Astrocyte of the cerebellum (primary cell): Measurements from ENCODE around the gene SREBF1.

Source experiments
- DNase-seq: peaks from one replicate; pipeline ENCODE4 v3.0.0-alpha.2; 2011; ENCODE audit warnings: low read depth
- H3K4me3 ChIP-seq: 2 replicates; pipeline ENCODE4 v1.5.1; 2011; ENCODE audit warnings: mild to moderate bottlenecking, low read depth, low read length, moderate library complexity
- in situ Hi-C: cut with HindIII; loops from 2 replicates; pipeline ENCODE4 v1.10.0; 2017; ENCODE audit warnings: low sequenced_read_pairs
- TF ChIP-seq, protein P1 (sequence below): IDR thresholded peaks from 2 replicates; pipeline ENCODE4 v1.5.1; 2012; ENCODE audit warnings: low read length, low read depth, moderate library complexity, mild to moderate bottlenecking; ENCODE audit errors: missing control alignments

SREBF1 gene

DNA sequence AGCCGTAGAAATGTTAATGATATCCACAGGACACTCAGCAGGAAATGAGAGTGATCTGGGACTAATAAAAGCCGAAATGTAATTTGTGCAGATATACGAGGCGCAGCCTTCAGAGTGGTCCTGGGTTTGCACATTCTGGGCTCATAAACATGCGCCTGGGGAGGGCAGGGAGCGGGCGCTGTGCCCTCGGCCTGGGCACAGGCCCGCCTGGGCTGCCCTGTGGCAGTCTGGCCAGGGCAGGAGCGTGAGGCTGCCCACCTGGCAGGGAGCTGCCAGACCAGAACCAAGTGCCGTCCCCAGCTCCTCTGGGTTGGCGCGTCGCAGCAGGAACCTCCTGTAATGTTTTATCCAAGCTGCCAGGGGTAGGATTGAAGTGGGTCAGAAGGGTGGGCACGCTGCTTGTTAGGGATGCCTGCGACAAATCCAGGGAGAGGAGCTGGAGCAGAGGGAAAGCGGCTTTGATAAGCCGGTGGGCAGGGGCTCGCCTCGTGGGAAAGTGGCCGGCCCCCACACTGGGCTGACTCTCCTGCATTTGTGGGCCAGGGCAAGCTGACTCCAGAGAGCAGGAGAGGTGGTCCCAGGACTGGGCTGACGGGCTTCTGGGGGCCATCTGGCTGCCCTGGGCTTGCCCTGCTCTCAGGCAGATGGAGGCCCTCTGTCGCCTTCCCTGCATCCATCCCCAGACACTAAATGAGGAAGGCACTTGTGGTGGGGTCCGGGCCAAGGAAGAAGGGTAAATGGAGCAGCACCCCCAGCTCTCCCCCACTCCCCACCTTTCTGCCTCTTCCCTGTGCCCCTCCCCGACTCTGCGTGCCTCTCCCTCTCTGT, 45.9 kb downstream of the SREBF1 start:
- in situ Hi-C loops = no loop called here
- TF ChIP-seq, protein P1, sequence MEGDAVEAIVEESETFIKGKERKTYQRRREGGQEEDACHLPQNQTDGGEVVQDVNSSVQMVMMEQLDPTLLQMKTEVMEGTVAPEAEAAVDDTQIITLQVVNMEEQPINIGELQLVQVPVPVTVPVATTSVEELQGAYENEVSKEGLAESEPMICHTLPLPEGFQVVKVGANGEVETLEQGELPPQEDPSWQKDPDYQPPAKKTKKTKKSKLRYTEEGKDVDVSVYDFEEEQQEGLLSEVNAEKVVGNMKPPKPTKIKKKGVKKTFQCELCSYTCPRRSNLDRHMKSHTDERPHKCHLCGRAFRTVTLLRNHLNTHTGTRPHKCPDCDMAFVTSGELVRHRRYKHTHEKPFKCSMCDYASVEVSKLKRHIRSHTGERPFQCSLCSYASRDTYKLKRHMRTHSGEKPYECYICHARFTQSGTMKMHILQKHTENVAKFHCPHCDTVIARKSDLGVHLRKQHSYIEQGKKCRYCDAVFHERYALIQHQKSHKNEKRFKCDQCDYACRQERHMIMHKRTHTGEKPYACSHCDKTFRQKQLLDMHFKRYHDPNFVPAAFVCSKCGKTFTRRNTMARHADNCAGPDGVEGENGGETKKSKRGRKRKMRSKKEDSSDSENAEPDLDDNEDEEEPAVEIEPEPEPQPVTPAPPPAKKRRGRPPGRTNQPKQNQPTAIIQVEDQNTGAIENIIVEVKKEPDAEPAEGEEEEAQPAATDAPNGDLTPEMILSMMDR = no peak
- no peak overlapping the region for H3K4me3 ChIP-seq
- DNase-seq = no peak

DNA sequence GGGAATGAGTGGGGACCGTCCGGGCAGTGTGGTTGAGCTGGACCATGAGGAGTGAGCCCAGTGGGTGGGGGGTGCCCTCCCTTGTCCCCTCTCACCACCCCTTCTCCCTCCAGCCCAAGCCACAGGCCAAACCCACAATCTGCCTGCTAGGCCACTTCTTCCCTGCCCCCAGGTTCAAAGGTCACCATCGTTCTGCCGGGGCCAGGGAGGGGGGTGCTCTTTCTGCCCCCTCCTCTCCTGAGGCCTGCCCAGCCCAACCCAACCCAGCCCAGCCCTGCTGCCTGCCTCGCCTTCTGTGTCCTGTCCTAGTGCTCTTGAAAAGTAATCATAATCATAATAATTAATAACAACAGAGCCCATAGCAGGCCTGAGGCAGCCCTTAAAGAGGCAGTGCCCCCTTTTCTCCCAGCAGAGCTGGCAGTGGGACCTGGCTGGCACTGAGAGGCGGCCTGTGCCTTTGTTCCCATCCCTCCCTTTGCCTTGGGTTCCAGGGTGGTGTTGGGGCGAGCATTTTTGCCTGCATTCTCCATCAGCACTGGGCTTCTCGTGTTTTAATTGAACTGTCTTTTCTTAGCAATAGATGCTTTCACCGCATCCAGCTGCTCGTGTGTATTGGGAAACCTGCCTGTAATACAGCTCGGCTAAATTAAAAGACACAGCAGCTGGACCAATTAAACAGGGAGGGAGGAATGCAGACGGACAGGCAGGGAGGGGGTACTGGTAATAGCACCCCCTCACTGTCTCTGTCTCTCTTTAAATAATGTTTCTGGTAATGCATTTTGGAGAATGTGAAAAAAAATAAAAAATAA, 46.8 kb downstream of the SREBF1 start:
- in situ Hi-C loops = no loop called here
- no peak overlapping the region for H3K4me3 ChIP-seq
- DNase-seq = no peak
- TF ChIP-seq, protein P1 = no peak

DNA sequence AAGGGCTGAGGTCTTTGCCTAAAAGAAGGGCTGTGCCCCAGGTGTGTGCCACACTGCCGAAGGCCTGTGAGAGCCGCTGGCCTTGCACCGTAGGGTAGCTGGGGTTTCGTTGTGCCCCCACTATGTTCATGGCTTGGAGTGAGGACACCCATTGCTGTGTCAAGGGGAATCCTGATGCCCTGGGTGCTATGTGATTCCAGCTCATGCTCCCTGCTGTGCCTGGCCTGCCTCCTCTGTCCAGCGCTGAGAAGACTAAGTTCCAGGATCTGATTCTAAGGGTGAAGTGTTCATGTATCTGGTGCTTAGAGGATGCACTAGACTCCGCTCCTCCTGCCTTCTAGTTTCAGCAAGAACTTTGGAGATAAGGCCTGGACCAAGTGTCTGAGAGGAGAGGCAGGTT, 47.4 kb downstream of the SREBF1 start:
- no peak overlapping the region for H3K4me3 ChIP-seq
- in situ Hi-C loops = no loop called here
- TF ChIP-seq, protein P1 = no peak
- no peak for DNase-seq

DNA sequence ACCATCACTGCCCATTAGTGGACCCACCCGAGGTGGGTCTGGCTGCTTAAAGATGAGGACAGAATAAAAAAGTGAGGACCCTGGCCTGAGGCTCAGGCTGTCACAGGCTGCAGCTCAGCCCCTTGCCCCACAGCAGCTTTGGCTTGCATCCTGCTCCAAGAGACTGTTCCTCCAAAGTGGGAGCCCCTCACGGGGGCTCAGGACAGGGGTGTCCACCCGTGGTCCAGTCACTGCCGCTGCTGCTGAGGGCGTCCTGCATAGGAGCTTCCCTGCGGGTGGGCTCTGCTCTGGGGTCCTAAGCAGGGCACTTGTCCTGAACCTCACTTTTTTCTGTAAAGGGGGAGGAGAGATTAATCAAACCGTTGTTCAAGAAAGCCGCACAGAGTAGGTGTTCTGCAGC, 47.8 kb downstream of the SREBF1 start:
- no peak for DNase-seq
- in situ Hi-C loops = no loop called here
- H3K4me3 ChIP-seq = no peak overlapping the region
- TF ChIP-seq, protein P1 = no peak

DNA sequence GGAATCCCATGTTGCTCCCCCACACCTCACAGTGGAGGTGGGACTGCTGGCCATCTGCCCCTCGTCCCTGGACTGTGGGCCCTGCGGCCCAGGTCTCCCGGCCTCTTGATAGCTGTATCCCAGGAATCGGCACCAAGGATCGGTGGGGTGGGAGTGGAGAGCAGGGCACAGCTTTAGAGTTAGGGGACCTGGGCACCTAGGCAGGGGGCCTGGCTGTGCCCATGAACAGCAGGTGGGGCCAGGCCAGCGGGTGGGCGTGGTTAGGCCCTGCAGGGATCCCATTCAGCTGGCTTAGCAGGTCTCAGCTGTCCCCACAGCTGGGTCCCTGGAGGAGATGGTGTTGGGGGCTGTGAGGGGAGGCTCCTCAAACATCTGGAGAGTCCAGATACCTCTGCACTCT, 49.2 kb downstream of the SREBF1 start:
- TF ChIP-seq, protein P1 = no peak
- no peak overlapping the region for H3K4me3 ChIP-seq
- DNase-seq = no peak
- in situ Hi-C loops = no loop called here

DNA sequence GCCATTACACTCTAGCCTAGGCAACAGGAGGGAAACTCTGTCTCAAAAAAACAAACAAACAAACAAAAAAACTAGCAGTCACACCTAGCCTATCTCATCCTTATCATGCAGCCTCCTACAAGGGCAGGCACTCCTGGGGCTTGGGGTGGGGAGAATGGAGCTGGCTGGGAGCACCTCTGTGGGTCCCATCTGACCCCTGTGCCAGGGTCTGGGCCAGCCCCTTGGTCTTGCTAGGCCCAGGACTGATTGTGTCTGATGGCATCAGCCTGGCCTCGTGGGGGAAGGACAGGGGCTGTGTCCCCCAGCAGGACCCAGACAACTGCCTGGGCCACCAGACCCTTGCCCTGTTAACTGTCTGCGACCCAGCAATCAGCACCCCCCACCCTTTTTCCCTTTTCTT, 49.8 kb downstream of the SREBF1 start:
- TF ChIP-seq, protein P1 = no peak
- no peak for DNase-seq
- H3K4me3 ChIP-seq = no peak overlapping the region
- in situ Hi-C loops = no loop called here
